Astrocyte of the hippocampus (primary cell): ENCODE results near the gene HELT.

ENCODE experiments used
- DNase-seq: peaks from one replicate; pipeline ENCODE4 v3.0.0; 2011; ENCODE audit warnings: low read depth, low spot score

Gene HELT

GRCh38 chr4:185003596-185004351, 14.5 kb upstream of the HELT start:
- DNase-seq, result no peak

DNA sequence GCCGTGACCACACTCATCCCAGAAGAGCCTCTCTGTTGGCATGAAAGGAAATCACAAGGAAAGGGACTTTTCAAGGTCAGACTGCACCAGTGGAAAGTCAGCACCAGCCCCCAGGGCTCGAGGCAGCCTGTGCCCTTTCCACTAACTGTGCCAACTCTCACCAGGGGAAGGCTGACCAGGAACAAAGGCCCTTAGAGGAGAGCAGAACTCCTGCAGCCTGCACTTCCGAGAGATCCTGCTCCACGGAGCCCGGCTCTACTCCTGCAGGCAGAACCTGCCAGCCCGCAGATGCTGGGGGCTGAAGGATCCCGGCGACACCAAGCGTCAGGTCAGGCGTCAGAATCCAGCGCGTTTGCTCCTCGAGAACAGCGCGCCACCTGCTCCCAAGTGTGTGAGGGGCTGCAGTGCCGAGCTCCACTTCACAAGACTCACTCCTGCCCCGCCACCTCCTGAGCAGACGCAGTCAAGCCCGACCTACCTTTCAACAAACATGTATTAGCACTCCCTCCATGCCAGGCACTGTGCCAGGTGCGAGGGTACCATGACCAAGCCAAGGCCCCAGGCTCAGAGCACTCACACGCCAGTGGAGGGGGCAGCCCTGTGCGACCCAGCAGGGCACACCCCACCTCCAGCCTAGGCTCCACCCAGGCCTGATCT, 13.6 kb upstream of the HELT start:
- peak; percentile 44 for DNase-seq

DNA sequence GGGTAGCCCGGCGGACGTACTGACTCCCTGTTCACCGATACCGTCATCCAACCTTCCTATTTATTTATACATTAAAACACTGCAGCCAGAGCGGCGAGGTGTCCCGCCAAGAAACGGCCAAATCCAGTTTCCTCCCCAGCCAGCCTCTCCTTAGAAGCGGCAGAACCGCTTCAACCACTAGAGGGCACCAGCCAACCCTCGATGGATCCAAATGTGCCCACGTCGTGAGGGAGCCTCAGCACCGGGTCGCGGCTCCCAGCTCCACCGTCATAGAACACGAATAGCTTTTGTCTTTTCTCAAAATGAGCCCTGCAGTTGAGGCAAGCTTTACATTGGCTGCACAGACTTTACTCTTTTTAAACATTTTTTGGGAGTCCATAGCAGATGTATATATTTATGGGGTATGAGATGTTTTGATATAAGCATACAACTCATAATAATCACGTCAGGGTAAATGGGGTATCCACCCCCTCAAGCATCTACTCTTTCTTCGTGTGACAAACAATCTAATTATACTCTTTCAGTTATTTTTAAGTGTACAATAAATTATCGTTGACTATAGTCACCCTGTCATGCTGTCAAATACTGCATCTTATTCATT, 13.0 kb upstream of the HELT start:
- DNase-seq, result peak; percentile 89

DNA sequence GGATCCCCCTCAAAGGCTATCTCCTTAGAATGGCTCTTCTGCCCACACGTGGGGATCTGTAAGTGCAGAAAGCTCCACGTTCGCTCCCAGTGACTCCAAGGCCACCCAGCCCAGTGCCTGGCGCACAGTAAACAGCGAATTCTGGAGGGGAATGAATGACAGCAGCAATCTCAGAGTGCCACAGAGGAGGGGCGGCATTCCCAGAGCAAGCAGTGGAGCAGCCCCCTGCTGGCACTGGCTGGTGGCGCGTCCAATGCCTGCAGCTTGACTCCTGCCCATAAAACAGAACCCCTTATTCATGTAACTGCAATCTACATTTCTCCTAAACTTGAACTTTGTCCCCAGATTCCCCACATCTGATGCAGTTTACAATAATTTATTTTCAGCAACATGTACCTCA, 6.9 kb upstream of the HELT start:
- peak; percentile 39 for DNase-seq

GRCh38 chr4:185013417-185014125, 4.7 kb upstream of the HELT start:
- DNase-seq, result peak; percentile 17

GRCh38 chr4:185015108-185015507, 3.2 kb upstream of the HELT start:
- DNase-seq, result no peak

DNA sequence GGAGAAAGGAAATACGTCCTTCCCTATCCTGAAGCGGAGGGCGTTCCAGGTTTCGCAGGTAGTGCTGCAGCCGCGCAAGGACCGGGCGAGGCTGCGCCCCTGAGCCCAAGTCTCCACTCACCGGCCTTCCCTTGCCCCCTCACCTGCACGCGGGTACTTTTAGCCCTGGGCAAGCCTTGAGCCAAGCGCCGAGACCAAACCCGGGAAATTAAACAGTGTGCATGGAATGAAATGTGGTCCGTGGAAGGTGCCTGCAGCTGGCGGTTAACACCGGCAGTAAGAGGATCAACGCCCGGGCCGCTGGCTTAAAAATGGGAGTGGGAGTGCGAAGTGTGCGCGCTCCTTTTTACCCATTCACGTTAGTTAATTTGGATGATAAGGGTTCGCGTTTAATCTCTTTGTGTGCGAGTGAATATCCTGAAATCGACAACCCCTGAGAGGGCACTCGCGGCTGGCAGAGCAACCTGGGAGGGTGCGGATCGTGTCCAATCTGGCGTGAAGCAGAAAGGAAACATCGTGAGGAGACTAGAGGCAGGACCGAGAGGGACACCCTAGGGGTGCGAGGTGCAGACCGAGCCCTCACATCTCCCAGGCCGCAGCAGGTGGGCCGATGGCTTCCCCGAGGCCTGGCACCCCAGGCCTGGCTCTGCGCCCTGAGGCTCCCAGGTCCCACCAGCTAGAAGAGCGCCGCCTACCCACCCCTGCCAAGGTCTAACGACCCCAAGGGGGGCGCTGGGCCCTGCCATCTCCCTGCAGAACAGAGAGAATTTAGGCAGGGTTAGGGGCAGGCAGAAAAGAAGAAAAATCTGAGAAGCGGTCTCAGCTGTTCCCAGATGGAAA, 2.0 kb upstream of the HELT start:
- DNase-seq, result peak; percentile 11

GRCh38 chr4:185016946-185017758, 1.1 kb upstream of the HELT start:
- peak; percentile 50 for DNase-seq

DNA sequence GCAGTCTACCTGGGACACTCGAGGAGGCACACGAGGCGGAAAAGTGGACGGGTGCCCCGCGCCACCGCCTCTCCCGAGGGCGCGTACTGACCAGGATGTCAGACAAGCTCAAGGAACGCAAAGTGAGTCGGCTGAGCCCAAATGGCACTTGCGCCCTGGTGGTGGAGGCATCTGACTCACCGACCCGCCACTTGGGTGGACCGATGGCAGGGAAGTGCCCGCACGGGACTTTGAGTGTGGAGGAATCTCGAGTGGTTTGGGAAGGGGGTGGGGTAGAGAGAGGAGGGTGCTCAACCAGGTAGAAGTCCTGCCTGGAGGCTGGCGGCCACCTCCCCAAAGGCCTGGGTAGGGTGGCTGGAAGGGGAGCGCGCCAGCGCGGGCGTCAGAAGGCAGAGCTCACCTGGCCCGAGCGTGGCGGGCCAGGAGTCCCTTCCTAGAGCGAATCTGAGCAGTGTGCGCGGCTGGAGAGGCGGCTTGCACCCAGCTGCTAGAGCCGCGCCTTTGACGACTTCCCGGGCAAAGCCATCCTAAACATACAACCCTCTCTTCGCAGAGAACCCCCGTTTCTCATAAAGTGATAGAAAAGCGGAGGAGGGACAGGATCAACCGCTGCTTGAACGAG, 655 bp downstream of the HELT start:
- DNase-seq, result peak; percentile 24

- DNase-seq, result peak; percentile 41
Measured at GRCh38 chr4:185019456-185020292, 1.4 kb downstream of the HELT start.

DNA sequence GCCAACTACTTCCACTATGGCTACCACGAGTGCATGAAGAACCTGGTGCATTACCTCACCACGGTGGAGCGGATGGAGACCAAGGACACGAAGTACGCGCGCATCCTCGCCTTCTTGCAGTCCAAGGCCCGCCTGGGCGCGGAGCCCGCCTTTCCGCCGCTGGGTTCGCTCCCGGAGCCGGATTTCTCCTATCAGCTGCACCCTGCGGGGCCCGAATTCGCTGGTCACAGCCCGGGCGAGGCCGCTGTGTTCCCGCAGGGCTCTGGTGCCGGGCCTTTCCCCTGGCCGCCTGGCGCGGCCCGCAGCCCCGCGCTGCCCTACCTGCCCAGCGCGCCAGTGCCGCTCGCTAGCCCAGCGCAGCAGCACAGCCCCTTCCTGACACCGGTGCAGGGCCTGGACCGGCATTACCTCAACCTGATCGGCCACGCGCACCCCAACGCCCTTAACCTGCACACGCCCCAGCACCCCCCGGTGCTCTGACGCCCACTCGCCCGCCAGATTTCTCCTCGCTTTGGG, 2.1 kb downstream of the HELT start:
- DNase-seq, result peak; percentile 46

DNA sequence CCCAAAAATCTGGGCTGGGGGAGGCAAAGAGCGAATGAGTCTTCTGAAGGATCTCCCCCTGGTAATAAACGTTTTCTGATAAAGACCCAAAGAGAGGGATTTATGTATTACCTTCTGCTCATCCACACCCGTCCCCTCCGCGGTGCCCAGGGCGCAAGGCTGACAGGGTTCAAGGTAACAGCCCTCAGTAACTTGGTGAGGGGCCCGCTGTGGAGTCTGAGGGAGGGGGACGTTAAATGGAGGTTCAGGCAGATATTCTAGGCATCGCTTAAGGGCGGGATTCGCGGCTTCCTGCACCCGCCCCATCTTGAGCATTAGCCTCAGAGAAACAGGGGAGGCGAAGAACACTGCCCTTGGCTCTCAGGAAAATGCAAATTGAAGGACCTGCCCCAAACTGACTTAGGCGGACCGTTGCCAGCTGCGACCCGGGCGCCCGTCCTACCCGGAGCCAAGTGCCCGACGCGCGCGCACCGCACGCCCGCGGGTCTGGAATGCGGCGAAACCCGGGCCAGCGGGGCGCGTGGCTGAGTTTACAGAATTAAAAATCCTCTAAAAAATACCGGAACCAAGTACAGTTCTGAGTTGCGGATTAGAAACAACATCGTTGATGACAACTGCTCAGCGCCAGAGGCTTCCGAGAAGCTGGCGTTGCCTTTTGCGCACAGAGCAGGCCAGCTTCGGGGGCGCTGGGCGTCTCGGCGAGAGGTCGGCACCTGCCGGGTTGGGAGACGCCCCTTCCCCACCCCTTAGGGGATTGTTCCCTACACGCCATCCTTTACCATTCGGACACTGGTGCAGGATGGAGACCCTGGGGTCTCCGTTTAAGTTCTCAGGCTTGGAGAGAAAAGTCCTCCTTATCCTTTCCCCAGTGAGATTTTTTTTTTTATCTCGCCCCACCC, 2.8 kb downstream of the HELT start:
- peak; percentile 16 for DNase-seq

GRCh38 chr4:185023471-185023870, 5.2 kb downstream of the HELT start:
- DNase-seq, result no peak

GRCh38 chr4:185028625-185029024, 10.3 kb downstream of the HELT start:
- DNase-seq, result no peak

GRCh38 chr4:185031611-185032010, 13.3 kb downstream of the HELT start:
- no peak for DNase-seq

DNA sequence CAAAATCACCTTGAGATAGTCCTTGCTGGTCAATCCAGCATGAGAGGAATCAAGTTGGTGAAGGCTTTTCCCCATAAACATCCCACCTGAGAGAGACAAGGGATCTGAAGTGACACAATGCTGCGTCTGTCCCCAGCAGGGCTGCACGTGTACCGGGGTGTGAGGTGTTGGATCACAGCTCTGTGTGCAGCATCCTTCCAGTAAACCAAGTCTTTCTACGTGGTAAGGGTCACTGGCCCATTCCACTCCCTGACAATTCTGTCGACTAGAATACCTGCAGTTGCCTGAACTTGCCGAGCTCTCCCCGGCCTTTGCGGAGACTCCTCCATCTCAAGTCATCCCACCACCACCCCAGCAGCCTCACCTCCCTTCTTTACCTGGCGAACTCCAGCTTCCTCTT, 14.8 kb downstream of the HELT start:
- no peak for DNase-seq

DNA sequence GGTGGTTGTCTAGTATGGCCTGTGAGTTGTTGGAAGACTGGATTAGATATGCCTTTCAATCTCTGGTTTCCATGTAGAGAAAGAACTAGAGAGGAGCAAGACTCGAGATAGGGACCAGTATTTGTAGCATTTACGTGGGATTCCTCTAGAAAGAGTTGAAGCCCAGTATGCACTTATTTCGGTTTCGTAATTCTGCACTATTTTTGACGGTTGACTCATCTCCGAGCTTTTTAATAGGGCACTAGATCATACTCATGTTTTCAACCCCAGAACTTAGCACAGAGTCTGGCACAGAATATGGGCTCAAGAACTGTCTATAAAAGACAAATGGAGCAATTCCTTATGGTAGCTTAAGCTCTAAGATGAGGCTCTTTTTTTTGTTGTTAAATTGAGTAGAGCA, 15.7 kb downstream of the HELT start:
- DNase-seq, result no peak

DNA sequence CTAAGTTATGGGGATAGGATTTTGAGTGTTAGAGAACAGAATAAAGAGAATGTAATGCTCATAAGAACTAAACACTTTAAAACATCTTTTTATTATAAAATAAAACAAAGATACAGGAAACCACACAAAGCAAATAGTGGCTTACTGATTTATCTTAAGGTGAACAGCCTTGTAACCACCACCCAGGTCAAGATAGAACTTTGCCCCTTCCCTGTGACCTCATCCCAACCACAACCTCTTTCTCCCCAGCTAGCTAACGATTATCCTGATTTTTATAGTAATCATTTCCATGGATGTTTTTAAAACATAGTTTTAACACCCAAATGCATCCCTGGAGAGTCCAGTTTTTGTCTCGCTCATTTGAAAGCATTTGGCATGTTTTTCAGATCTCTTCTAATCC, 17.0 kb downstream of the HELT start:
- DNase-seq, result no peak
